Keratinocyte (primary cell): ENCODE data around the gene SMAD7. TPM values are rescaled to one million over a fixed set of nuclear protein-coding genes. Genes with fewer than 3 reads are reported as not detected.

Experiments
- DNase-seq: peaks from one replicate; pipeline ENCODE4 v3.0.0-alpha.2; 2011; ENCODE audit warnings: low read depth, missing footprints, low spot score
- FAIRE-seq: peaks from 2 replicates; lab custom pipeline; 2011; peaks lifted over from hg19 to GRCh38; lab: Jason Lieb, UNC
- H2AFZ ChIP-seq: 2 replicates; pipeline ENCODE4 v1.6.0; 2012; ENCODE audit warnings: low read length, control low read depth, inconsistent platforms; ENCODE audit not compliant: control insufficient read depth
- H3K27ac ChIP-seq: 2 replicates; pipeline ENCODE4 v1.5.1; 2011; ENCODE audit warnings: low read length; ENCODE audit not compliant: control insufficient read depth, insufficient read depth
- H3K27me3 ChIP-seq: 3 replicates; pipeline ENCODE4 v1.6.0; 2011; ENCODE audit warnings: low read length; ENCODE audit not compliant: control insufficient read depth, insufficient read depth; ENCODE audit errors: extremely low read depth
- H3K36me3 ChIP-seq, 2 experiments: 2 replicates in 1 of 2; 3 replicates in 1 of 2; pipeline ENCODE4 v1.5.1; 2011; ENCODE audit warnings: low read length in 2 of 2, mild to moderate bottlenecking in 1 of 2; ENCODE audit not compliant: control insufficient read depth in 2 of 2, insufficient read depth in 2 of 2; ENCODE audit errors: extremely low read depth in 1 of 2
- H3K4me1 ChIP-seq: 3 replicates; pipeline ENCODE4 v1.5.1; 2011; ENCODE audit warnings: low read length; ENCODE audit not compliant: control insufficient read depth, insufficient read depth; ENCODE audit errors: extremely low read depth
- H3K4me2 ChIP-seq: 3 replicates; pipeline ENCODE4 v1.6.0; 2011; ENCODE audit warnings: low read depth, low read length; ENCODE audit not compliant: control insufficient read depth, insufficient read depth; ENCODE audit errors: extremely low read depth
- H3K4me3 ChIP-seq, 3 experiments: fragments of 200-600 bp in 1 of 3; sonication (generic) in 1 of 3; 2 replicates in 2 of 3; 3 replicates in 1 of 3; pipeline ENCODE4 v1.5.1; 2011 to 2016; ENCODE audit warnings: low read length in 3 of 3, mild to moderate bottlenecking in 3 of 3, control low read depth in 2 of 3, inconsistent platforms in 1 of 3, low read depth in 1 of 3, mixed read lengths in 1 of 3, mixed run types in 1 of 3, moderate library complexity in 1 of 3; ENCODE audit not compliant: control insufficient read depth in 2 of 3, insufficient read depth in 2 of 3; ENCODE audit errors: extremely low read depth in 1 of 3
- H3K79me2 ChIP-seq: 2 replicates; pipeline ENCODE4 v1.6.0; 2012; ENCODE audit warnings: low read length; ENCODE audit not compliant: control insufficient read depth, insufficient read depth
- H3K9ac ChIP-seq: 3 replicates; pipeline ENCODE4 v1.6.0; 2011; ENCODE audit warnings: low read length; ENCODE audit not compliant: control insufficient read depth, insufficient read depth; ENCODE audit errors: extremely low read depth
- H3K9me1 ChIP-seq: 3 replicates; pipeline ENCODE4 v1.6.0; 2011; ENCODE audit warnings: low read length; ENCODE audit not compliant: control insufficient read depth, insufficient read depth; ENCODE audit errors: extremely low read depth
- H3K9me3 ChIP-seq: 2 replicates; pipeline ENCODE4 v1.5.1; 2012; ENCODE audit warnings: low read depth, low read length; ENCODE audit not compliant: control insufficient read depth
- H4K20me1 ChIP-seq: 3 replicates; pipeline ENCODE4 v1.6.0; 2011; ENCODE audit warnings: low read length; ENCODE audit not compliant: control insufficient read depth, insufficient read depth; ENCODE audit errors: extremely low read depth
- EZH2 ChIP-seq: IDR thresholded peaks from one replicate; pipeline ENCODE4 v1.6.1; 2012; ENCODE audit warnings: inconsistent platforms, mild to moderate bottlenecking, low read length, moderate library complexity
- dilution Hi-C: fragments of 300-500 bp; cut with MboI; formaldehyde crosslinking; loops from one replicate; pipeline ENCODE4 v1.7.0; 2020; ENCODE audit warnings: low sequenced_read_pairs; ENCODE audit not compliant: extremely low pct_ligation_motif_present
- polyA plus RNA-seq, 5 experiments: library from polyadenylated mRNA; depleted of rRNA in 3 of 5; stranded (reverse) in 3 of 5; stranded (forward) in 1 of 5; unstranded in 1 of 5; fragments of >200 nt; gene quantifications; 1 replicate in 1 of 5; 2 replicates in 3 of 5; 3 replicates in 1 of 5; pipeline versions ENCODE4 v1.2.1 to v1.2.3, GENCODE V29; 2011 to 2012; ENCODE audit warnings: missing spikeins in 2 of 5, low read depth in 1 of 5, low replicate concordance in 1 of 5
- TF ChIP-seq, protein P1 (sequence below), 3 experiments: IDR thresholded peaks in 1 of 3; conservative IDR thresholded peaks in 1 of 3; optimal IDR thresholded peaks in 1 of 3; 2 replicates in 2 of 3; 3 replicates in 1 of 3; pipeline versions ENCODE3 to v1.5.1; 2011; ENCODE audit warnings: low read length in 3 of 3, mild to moderate bottlenecking in 3 of 3, moderate library complexity in 2 of 3, control low read depth in 1 of 3, inconsistent platforms in 1 of 3; ENCODE audit not compliant: insufficient read depth in 2 of 3; ENCODE audit errors: extremely low read depth in 1 of 3

The SMAD7 gene
- polyA plus RNA-seq, 1 donor (not counting 4 experiments of a cell fraction or from before 2014, with no cell fraction given): 9.5 TPM

DNA sequence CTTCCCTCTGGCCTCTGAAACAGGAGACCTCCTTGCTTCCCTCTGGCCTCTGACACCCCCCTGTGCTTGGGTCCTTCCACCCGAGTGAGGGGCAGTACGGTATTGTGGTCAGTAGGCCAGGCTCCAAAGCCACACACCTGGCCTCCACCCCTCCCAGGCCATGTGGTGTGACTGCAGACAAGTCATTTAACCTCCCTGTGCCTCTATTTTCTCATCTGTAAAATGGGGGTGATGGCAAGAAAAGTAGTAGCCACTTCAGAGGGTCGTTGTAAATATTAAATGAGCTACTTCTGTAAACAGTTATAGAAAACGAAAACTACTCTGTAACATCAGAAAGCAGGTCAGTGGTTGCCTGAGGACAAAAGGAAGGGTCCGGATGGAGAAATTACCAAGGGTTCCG lies 74.2 kb downstream of the SMAD7 start:
- no peaks in the 10 kb centered on the region for H3K27me3 ChIP-seq
- H3K4me3 ChIP-seq: no peak overlapping the region
- H3K4me2 ChIP-seq: no peak overlapping the region
- H3K27ac ChIP-seq: no peak overlapping the region
- H3K9ac ChIP-seq: no peak overlapping the region
- dilution Hi-C loops: no loop called here
- H4K20me1 ChIP-seq: no peaks in the 10 kb centered on the region
- H3K79me2 ChIP-seq: no peaks in the 10 kb centered on the region
- peaks cover 13% of the 10 kb centered on the region for H3K4me1 ChIP-seq
- DNase-seq (no peak), FAIRE-seq (no peak)
- H3K9me1 ChIP-seq: no peaks in the 10 kb centered on the region
- H2AFZ ChIP-seq: no peak overlapping the region
- H3K9me3 ChIP-seq: no peaks in the 10 kb centered on the region
- no peaks in the 10 kb centered on the region for H3K36me3 ChIP-seq
- TF ChIP-seq, protein P1, sequence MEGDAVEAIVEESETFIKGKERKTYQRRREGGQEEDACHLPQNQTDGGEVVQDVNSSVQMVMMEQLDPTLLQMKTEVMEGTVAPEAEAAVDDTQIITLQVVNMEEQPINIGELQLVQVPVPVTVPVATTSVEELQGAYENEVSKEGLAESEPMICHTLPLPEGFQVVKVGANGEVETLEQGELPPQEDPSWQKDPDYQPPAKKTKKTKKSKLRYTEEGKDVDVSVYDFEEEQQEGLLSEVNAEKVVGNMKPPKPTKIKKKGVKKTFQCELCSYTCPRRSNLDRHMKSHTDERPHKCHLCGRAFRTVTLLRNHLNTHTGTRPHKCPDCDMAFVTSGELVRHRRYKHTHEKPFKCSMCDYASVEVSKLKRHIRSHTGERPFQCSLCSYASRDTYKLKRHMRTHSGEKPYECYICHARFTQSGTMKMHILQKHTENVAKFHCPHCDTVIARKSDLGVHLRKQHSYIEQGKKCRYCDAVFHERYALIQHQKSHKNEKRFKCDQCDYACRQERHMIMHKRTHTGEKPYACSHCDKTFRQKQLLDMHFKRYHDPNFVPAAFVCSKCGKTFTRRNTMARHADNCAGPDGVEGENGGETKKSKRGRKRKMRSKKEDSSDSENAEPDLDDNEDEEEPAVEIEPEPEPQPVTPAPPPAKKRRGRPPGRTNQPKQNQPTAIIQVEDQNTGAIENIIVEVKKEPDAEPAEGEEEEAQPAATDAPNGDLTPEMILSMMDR (optimal IDR thresholded peaks at IDR 0.05 in 1 of 3, IDR thresholded peaks at IDR 0.05 in 1 of 3, conservative IDR thresholded peaks at IDR 0.05 in 1 of 3; ENCODE audit: extremely low read depth in 1 of 3, insufficient read depth in 2 of 3, low read length in 3 of 3): no peak
- no peak for TF ChIP-seq EZH2

DNA sequence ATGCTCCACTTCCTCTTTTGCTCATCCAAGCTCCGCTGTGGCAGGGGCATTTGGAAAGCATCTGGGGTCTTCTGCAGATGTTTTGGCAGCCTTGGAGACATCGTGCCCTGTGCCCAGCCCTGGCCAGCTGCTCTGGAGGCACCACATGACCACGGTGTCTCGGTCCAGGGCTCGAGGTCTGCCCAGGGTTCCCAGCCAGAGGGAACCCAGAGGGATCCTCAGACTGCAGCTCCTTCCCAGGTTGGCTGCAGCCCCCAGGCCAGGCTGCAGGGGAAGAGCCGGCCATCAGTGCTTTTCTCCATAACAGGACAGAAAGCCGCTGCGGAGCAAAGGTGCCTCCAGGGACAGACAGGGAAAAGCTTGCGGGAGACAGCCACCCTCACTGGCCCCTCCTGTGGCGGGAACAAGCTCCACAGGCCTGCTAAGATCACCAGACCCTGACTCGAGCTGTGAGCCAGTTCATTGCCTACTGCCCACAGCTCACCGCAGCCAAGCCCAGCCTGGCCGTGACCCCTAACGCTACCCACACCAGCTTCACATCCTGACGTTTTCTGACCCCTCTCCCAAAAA lies 74.7 kb downstream of the SMAD7 start:
- dilution Hi-C loops: no loop called here
- Histone ChIP-seq H3K4me1 (peaks cover 13% of the 10 kb centered on the region), H3K9me3 (no peaks in the 10 kb centered on the region), H2AFZ (no peak overlapping the region), H3K27ac (no peak overlapping the region), H3K4me3 (no peak overlapping the region), H3K9me1 (no peaks in the 10 kb centered on the region), H4K20me1 (no peaks in the 10 kb centered on the region), H3K27me3 (no peaks in the 10 kb centered on the region), H3K9ac (no peak overlapping the region), H3K4me2 (no peak overlapping the region), H3K79me2 (no peaks in the 10 kb centered on the region), H3K36me3 (no peaks in the 10 kb centered on the region)
- TF ChIP-seq, protein P1 (optimal IDR thresholded peaks at IDR 0.05 in 1 of 3, IDR thresholded peaks at IDR 0.05 in 1 of 3, conservative IDR thresholded peaks at IDR 0.05 in 1 of 3; ENCODE audit: extremely low read depth in 1 of 3, insufficient read depth in 2 of 3, low read length in 3 of 3): peak in 1 of 3 experiments; percentile 2
- no peak for TF ChIP-seq EZH2
- FAIRE-seq: no peak
- DNase-seq: no peak
